Transverse colon (tissue), 4 donors: ENCODE results near the gene MAST4.

Experiments used
- POLR2A ChIP-seq: fragments of 450-650 bp; IDR thresholded peaks from one replicate; pipeline ENCODE4 v1.6.1; 2016; ENCODE audit warnings: antibody characterized with exemption, mild to moderate bottlenecking, moderate library complexity
- POLR2AphosphoS5 ChIP-seq, 3 donors: sonication (generic); formaldehyde crosslinking; IDR thresholded peaks; one replicate each; pipeline ENCODE4 v1.6.1; 2016; ENCODE audit warnings: antibody characterized with exemption in 3 of 3
- TF ChIP-seq, protein P1 (sequence below), 5 experiments: fragments of 200-600 bp in 3 of 5; fragments of 450-650 bp in 2 of 5; sonication (generic) in 3 of 5; IDR thresholded peaks; 1 replicate in 2 of 5; 2 replicates in 3 of 5; pipeline ENCODE4 v1.5.1; 2016 to 2017; ENCODE audit warnings: antibody characterized with exemption in 5 of 5, inconsistent platforms in 3 of 5, mild to moderate bottlenecking in 2 of 5, moderate library complexity in 1 of 5

DNA sequence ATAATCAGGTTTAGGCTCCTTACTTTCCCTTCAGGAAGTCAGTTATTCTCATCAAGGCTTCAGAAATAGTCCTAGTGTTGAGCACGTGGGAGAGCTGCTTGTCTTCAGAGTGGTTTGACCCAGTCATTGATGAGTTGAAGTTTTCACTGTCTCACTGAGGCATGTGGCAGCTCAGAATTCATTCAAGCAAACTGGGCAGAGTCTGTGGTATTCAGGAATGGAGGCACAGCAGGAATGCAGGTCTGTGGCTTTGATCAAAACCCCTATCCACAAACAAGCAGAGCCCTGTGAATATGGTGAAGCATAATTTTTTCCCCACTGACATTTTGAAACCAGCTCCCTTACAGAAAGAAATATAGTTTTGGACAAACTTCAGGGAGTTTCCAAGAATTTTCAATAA is 393.1 kb downstream of the MAST4 start:
- TF ChIP-seq POLR2A (no peak), POLR2AphosphoS5 (IDR thresholded peaks at IDR 0.05) (no peak)
- TF ChIP-seq, protein P1, sequence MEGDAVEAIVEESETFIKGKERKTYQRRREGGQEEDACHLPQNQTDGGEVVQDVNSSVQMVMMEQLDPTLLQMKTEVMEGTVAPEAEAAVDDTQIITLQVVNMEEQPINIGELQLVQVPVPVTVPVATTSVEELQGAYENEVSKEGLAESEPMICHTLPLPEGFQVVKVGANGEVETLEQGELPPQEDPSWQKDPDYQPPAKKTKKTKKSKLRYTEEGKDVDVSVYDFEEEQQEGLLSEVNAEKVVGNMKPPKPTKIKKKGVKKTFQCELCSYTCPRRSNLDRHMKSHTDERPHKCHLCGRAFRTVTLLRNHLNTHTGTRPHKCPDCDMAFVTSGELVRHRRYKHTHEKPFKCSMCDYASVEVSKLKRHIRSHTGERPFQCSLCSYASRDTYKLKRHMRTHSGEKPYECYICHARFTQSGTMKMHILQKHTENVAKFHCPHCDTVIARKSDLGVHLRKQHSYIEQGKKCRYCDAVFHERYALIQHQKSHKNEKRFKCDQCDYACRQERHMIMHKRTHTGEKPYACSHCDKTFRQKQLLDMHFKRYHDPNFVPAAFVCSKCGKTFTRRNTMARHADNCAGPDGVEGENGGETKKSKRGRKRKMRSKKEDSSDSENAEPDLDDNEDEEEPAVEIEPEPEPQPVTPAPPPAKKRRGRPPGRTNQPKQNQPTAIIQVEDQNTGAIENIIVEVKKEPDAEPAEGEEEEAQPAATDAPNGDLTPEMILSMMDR (IDR thresholded peaks at IDR 0.05) = no peak
